ENCODE results near the gene ARPC4. TPM values are rescaled to one million over a fixed set of nuclear protein-coding genes. Genes with fewer than 3 reads are reported as not detected.

Gene ARPC4
- total and polyA plus RNA-seq, 2 of the 13 experiments (the other 11 are each of a cell fraction or from before 2014, with no cell fraction given): 30.1 to 83.6 TPM

GRCh38 chr3:9768141-9768775, 24.6 kb upstream of the ARPC4 start (continued):
- TF ChIP-seq, protein P1, sequence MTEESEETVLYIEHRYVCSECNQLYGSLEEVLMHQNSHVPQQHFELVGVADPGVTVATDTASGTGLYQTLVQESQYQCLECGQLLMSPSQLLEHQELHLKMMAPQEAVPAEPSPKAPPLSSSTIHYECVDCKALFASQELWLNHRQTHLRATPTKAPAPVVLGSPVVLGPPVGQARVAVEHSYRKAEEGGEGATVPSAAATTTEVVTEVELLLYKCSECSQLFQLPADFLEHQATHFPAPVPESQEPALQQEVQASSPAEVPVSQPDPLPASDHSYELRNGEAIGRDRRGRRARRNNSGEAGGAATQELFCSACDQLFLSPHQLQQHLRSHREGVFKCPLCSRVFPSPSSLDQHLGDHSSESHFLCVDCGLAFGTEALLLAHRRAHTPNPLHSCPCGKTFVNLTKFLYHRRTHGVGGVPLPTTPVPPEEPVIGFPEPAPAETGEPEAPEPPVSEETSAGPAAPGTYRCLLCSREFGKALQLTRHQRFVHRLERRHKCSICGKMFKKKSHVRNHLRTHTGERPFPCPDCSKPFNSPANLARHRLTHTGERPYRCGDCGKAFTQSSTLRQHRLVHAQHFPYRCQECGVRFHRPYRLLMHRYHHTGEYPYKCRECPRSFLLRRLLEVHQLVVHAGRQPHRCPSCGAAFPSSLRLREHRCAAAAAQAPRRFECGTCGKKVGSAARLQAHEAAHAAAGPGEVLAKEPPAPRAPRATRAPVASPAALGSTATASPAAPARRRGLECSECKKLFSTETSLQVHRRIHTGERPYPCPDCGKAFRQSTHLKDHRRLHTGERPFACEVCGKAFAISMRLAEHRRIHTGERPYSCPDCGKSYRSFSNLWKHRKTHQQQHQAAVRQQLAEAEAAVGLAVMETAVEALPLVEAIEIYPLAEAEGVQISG (CRISPR knock-in tag; IDR thresholded peaks at IDR 0.05): no peak
- no peak for TF ChIP-seq NR3C1 (CRISPR knock-in tag; IDR thresholded peaks at IDR 0.05)
- TF ChIP-seq, protein P2, sequence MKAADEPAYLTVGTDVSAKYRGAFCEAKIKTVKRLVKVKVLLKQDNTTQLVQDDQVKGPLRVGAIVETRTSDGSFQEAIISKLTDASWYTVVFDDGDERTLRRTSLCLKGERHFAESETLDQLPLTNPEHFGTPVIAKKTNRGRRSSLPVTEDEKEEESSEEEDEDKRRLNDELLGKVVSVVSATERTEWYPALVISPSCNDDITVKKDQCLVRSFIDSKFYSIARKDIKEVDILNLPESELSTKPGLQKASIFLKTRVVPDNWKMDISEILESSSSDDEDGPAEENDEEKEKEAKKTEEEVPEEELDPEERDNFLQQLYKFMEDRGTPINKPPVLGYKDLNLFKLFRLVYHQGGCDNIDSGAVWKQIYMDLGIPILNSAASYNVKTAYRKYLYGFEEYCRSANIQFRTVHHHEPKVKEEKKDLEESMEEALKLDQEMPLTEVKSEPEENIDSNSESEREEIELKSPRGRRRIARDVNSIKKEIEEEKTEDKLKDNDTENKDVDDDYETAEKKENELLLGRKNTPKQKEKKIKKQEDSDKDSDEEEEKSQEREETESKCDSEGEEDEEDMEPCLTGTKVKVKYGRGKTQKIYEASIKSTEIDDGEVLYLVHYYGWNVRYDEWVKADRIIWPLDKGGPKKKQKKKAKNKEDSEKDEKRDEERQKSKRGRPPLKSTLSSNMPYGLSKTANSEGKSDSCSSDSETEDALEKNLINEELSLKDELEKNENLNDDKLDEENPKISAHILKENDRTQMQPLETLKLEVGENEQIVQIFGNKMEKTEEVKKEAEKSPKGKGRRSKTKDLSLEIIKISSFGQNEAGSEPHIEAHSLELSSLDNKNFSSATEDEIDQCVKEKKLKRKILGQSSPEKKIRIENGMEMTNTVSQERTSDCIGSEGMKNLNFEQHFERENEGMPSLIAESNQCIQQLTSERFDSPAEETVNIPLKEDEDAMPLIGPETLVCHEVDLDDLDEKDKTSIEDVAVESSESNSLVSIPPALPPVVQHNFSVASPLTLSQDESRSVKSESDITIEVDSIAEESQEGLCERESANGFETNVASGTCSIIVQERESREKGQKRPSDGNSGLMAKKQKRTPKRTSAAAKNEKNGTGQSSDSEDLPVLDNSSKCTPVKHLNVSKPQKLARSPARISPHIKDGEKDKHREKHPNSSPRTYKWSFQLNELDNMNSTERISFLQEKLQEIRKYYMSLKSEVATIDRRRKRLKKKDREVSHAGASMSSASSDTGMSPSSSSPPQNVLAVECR (CRISPR knock-in tag; IDR thresholded peaks at IDR 0.05; ENCODE audit: borderline replicate concordance): peak; percentile 31; the same call in 1 of the 2 replicates
- TF ChIP-seq ADNP (CRISPR knock-in tag; IDR thresholded peaks at IDR 0.05): 0 out of 2 replicates have a peak, but pooled peaks have one; percentile 54
- TF ChIP-seq SRSF1 (optimal IDR thresholded peaks at IDR 0.05; ENCODE audit: low read depth, low read length): no peak
- no peak for TF ChIP-seq KIAA2018 (CRISPR knock-in tag; IDR thresholded peaks at IDR 0.05; ENCODE audit: borderline replicate concordance)
- peak; percentile 9; the same call in 1 of the 2 replicates for TF ChIP-seq FOSL2 (CRISPR knock-in tag; IDR thresholded peaks at IDR 0.05)
- no peak for TF ChIP-seq ARNT (IDR thresholded peaks at IDR 0.05)
- TF ChIP-seq HNF4A (CRISPR knock-in tag; IDR thresholded peaks at IDR 0.05): peak; percentile 75
- no peak for TF ChIP-seq ZNF264 (CRISPR knock-in tag; IDR thresholded peaks at IDR 0.05)
- no peak for TF ChIP-seq ZNF224 (CRISPR knock-in tag; IDR thresholded peaks at IDR 0.05)
- no peak for TF ChIP-seq ZNF160 (CRISPR knock-in tag; IDR thresholded peaks at IDR 0.05)
- TF ChIP-seq MAX (IDR thresholded peaks at IDR 0.05): peak; percentile 25; the same call in 1 of the 2 replicates

All from HepG2 (cell line).